GF-D8 (cell line): Measurements from ENCODE around the gene CENPX.

Experiments used
- DNase-seq: peaks from one replicate; lab custom pipeline; 2025; lab: John Stamatoyannopoulos, UW

CENPX gene

GRCh38 chr17:82011617-82012187, 11.0 kb downstream of the CENPX start:
- DNase-seq, result no peak

- DNase-seq, result no peak
These were observed 11.8 kb downstream of the CENPX start for GRCh38 chr17:82010575-82011525.

- no peak for DNase-seq
These were observed 13.3 kb downstream of the CENPX start for GRCh38 chr17:82009413-82009812.

- no peak for DNase-seq
These were observed 13.7 kb downstream of the CENPX start for GRCh38 chr17:82008941-82009405.

GRCh38 chr17:82008258-82008940, 14.3 kb downstream of the CENPX start:
- no peak for DNase-seq

- no peak for DNase-seq
These were observed 15.0 kb downstream of the CENPX start for GRCh38 chr17:82007495-82008257.

- no peak for DNase-seq
These were observed 15.5 kb downstream of the CENPX start for GRCh38 chr17:82007228-82007494.

- DNase-seq, result no peak
These were observed 16.0 kb downstream of the CENPX start for GRCh38 chr17:82006468-82007227.

GRCh38 chr17:82005701-82006348, 16.9 kb downstream of the CENPX start:
- DNase-seq, result no peak

GRCh38 chr17:82004517-82005455, 17.9 kb downstream of the CENPX start:
- no peak for DNase-seq

- no peak for DNase-seq
These were observed 19.0 kb downstream of the CENPX start for GRCh38 chr17:82003411-82004381.

GRCh38 chr17:82001571-82002056, 21.1 kb downstream of the CENPX start:
- DNase-seq, result no peak

GRCh38 chr17:82000803-82001570, 21.7 kb downstream of the CENPX start:
- DNase-seq, result no peak

- DNase-seq, result no peak
These were observed 22.5 kb downstream of the CENPX start for GRCh38 chr17:81999976-82000802.

- DNase-seq, result no peak
These were observed 23.1 kb downstream of the CENPX start for GRCh38 chr17:81999587-81999975.

GRCh38 chr17:81998691-81999438, 23.8 kb downstream of the CENPX start:
- no peak for DNase-seq
